Measurements from ENCODE around the gene LCE3E. TPM values are rescaled to one million over a fixed set of nuclear protein-coding genes. Genes with fewer than 3 reads are reported as not detected.

Gene LCE3E, protein sequence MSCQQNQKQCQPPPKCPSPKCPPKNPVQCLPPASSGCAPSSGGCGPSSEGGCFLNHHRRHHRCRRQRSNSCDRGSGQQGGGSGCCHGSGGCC
- total RNA-seq, result not detected in 2 replicates

DNA sequence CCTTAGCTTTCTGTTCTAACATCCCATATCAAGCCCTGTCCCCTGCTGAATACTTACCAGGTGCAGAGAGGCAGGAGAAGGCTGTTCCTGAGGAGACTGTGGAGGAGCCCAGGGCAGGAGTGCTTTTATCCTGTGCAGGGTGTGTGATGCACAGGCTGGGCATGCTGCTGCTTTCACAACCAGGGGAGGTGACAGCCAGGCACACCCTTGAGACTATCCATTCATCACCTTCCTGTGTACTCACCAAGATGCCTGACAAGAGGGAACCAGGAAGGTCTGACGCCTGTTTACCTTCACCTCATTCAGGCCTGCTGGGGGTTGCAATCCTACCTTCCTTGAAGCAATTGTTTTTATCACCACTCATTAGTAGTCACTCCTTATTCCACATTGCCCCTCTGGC, at the start of gene LCE3E:
Gene LCE3E (minus strand): TSS at position 100 of the 400 bp plus-strand sequence. CDS start 572 bp downstream, outside the sequence.

DNA sequence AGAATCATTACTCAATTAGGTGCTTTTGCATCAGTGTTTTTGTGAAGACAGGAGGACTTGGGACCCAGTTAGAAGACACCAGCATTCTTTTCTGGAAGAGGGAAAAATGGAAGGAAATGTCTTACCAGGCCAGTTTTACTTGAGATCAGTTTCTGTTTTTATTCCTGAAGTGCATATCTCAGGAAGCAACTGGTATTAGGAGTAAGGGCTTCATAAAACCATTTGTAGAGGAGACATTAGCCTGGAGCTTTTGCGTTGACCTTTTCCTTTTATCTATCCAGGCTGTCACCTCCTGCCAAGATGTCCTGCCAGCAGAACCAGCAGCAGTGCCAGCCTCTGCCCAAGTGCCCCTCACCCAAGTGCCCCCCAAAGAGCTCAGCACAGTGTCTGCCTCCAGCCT, 46.9 kb upstream of the LCE3E start, which contains the start of gene LCE3B:
Gene LCE3B (plus strand): TSS at position 301 of the 400 bp plus-strand sequence. CDS start 0 bp downstream, at position 301.

DNA sequence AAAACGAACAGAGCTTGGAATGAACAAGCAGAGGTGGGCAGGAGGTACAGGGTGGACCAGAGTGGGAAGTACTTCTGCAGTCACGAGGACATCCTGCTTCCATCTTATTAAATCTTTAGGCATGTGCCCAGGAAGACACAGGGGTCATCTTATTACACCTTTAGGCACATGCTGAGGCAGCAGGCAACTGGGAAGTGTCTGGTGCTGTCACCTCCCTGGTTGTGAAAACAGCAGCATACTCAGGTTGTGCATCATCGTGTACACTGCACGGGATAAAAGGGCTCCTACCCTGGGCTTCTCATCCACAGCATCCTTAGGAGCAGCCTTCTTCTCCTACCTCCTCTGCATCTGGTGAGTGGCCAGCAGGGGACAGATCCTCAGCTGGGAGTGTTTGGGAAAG, 33.4 kb upstream of the LCE3E start, which contains the start of gene LCE3C:
Gene LCE3C (plus strand): TSS at position 301 of the 400 bp plus-strand sequence. CDS start 498 bp downstream, outside the sequence.

DNA sequence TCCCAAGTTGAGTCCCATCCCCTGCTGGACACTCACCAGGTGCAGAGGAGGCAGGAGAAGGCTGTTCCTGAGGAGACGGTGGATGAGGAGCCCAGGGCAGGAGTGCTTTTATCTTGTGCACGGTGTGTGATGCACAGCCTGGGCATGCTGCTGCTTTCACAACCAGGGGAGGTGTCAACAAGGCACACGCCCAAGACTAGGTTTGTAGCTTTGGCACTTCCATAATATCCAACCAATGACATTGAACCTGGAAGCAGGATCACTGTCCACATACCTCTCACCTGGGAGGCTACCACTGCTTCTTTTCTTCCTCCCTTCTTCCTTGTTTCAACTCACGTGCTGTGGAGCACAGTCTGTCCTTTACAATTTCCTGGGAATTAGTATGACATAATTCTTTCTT, 13.9 kb upstream of the LCE3E start, which contains the start of gene LCE3D:
Gene LCE3D (minus strand): TSS at position 84 of the 400 bp plus-strand sequence. CDS start 580 bp downstream, outside the sequence.

Other genes starting within 250 kb of the LCE3E start
- gene FLG, start 241.5 kb downstream of the LCE3E start, total RNA-seq, result not detected in 2 replicates
- not detected in 2 replicates for gene FLG2, start 206.8 kb downstream of the LCE3E start, total RNA-seq
- gene CRNN, start 152.5 kb downstream of the LCE3E start, total RNA-seq, result not detected in 2 replicates
- not detected in 2 replicates for gene LCE5A, start 56.0 kb downstream of the LCE3E start, total RNA-seq
- gene CRCT1, start 52.3 kb downstream of the LCE3E start, total RNA-seq, result not detected in 2 replicates
- not detected in 2 replicates for gene LCE3D, start 13.7 kb upstream of the LCE3E start, total RNA-seq
- gene LCE3C, start 33.5 kb upstream of the LCE3E start, total RNA-seq, result not detected in 2 replicates
- gene LCE3B, start 47.0 kb upstream of the LCE3E start, total RNA-seq, result not detected in 2 replicates
- gene LCE3A, start 56.3 kb upstream of the LCE3E start, total RNA-seq, result not detected in 2 replicates
- not detected in 2 replicates for gene LCE2D, start 96.6 kb upstream of the LCE3E start, total RNA-seq
- gene LCE2C, start 108.5 kb upstream of the LCE3E start, total RNA-seq, result not detected in 2 replicates
- gene LCE2B, start 119.3 kb upstream of the LCE3E start, total RNA-seq, result not detected in 2 replicates
- not detected in 2 replicates for gene LCE2A, start 131.6 kb upstream of the LCE3E start, total RNA-seq
- gene LCE4A, start 141.4 kb upstream of the LCE3E start, total RNA-seq, result not detected in 2 replicates
- gene KPRP, start 191.2 kb upstream of the LCE3E start, total RNA-seq, result not detected in 2 replicates
- gene LCE1F, start 208.4 kb upstream of the LCE3E start, total RNA-seq, result not detected in 2 replicates
- not detected in 2 replicates for gene LCE1E, start 219.5 kb upstream of the LCE3E start, total RNA-seq
- gene LCE1D, start 229.9 kb upstream of the LCE3E start, total RNA-seq, result not detected in 2 replicates
- not detected in 2 replicates for gene LCE1C, start 239.9 kb upstream of the LCE3E start, total RNA-seq
- gene LCE1B, start 245.2 kb upstream of the LCE3E start, total RNA-seq, result not detected in 2 replicates

Measured in bladder microvascular endothelial cell (primary cell).